Transverse colon (tissue), 4 donors: Measurements from ENCODE around the gene FAHD1.

Experiments
- CTCF ChIP-seq, 5 experiments: fragments of 200-600 bp in 3 of 5; fragments of 450-650 bp in 2 of 5; sonication (generic) in 3 of 5; IDR thresholded peaks; 1 replicate in 2 of 5; 2 replicates in 3 of 5; pipeline ENCODE4 v1.5.1; 2016 to 2017; ENCODE audit warnings: antibody characterized with exemption in 5 of 5, inconsistent platforms in 3 of 5, mild to moderate bottlenecking in 2 of 5, moderate library complexity in 1 of 5
- EP300 ChIP-seq: sonication (generic); formaldehyde crosslinking; IDR thresholded peaks from one replicate; pipeline ENCODE4 v1.6.1; 2017; ENCODE audit warnings: antibody characterized with exemption, low read depth
- POLR2A ChIP-seq: fragments of 450-650 bp; IDR thresholded peaks from one replicate; pipeline ENCODE4 v1.6.1; 2016; ENCODE audit warnings: antibody characterized with exemption, mild to moderate bottlenecking, moderate library complexity
- POLR2AphosphoS5 ChIP-seq, 3 donors: sonication (generic); formaldehyde crosslinking; IDR thresholded peaks; one replicate each; pipeline ENCODE4 v1.6.1; 2016; ENCODE audit warnings: antibody characterized with exemption in 3 of 3

DNA sequence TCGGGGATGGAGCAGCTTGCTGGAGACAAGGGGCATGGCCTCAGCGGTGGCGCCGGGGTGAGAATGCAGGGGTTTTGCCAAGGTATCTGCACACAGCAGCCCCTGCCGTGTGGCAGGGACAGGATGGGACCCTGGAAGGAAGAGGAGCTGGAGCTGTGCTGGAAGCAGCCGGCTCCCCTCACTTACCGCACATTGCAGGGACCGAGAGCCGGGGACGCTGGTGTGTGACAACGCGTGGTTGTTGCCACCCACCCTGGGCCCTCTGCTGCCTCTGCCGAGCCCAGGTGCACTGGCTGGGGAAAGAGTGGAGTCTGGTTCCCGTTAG, 41.2 kb upstream of the FAHD1 start:
- TF ChIP-seq POLR2A: no peak
- TF ChIP-seq CTCF (IDR thresholded peaks at IDR 0.05): no peak
- no peak for TF ChIP-seq EP300
- TF ChIP-seq POLR2AphosphoS5 (IDR thresholded peaks at IDR 0.05): no peak
